Activated CD4-positive, alpha-beta T cell treated with anti-CD3 and anti-CD28 coated beads for 4 hours (primary cell): ENCODE data around the gene PPM1F.
"Not testable (repeated sequence)": the region's sequence is repeated elsewhere in the genome, so short reads cannot be mapped to it uniquely, and the experiment has no call there.

ENCODE experiments used
- DNase-seq, 2 donors: peaks; one replicate each; pipeline ENCODE4 v3.0.0-alpha.2; 2020

Gene PPM1F

DNA sequence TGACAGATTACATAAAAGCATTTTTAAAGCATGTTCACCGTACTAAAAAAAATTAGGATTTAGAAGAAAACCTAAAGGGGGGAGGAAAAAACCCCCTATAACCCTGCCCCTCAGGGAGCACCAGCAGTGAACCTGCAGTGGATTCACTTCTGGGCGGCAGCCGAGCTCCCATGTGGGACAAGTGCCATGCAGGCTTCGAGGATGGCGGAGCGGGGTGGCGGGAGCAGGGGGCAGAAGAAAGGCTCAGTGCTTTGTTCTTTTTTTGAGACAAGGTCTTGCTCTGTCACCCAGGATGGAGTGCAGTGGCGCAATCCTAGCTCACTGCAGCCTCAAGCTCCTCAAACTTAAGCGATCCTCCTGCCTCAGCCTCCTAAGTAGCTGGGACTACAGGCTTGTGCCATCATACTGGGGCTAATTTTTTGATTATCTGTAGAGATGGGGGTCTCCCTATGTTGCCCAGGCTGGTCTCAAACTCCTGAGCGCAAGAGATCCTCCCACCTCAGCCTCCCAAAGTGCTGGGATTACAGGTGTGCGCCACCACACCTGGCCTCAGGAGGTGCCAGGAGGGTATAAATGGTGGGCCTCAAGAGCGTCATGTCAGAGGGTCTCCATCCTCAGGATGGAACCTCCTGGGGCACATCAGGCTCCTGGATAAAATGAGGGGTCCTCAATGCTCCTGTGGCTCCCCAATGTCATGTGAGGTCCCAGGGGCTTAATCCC, 34.0 kb downstream of the PPM1F start:
- no peak for DNase-seq

GRCh38 chr22:21917959-21918261, 34.7 kb downstream of the PPM1F start:
- no peak for DNase-seq

- no peak for DNase-seq
Observed at GRCh38 chr22:21917181-21917958, 35.3 kb downstream of the PPM1F start.

DNA sequence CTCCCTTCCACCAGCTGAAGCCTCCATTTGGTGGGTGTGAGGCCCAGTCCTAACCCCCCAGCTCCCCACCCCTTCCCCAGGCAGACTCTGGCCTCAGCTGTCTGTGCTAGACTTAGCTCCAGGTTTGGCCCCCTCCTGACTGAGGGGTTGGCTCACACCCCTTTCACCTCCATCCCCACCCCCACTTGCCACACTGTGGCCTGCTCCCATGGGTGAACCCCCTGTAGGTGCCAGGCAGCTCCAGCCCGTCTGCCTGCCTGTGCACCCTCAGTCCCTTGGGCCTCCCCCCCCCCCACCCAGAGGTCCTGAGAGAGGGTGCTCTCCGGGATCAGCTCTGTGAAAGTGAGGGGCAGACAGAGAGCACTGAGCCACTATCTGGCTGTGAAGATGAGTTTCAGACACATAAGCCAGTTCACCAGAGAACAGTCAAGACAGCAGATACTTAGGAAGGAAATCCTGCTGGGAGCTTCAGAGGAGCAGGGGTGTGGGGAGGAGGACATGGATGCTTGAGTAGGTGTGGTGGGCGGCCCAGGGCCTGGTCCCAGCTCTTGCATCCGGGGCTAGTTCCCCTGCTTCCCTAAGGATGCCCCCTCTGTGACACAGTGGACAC, 36.2 kb downstream of the PPM1F start:
- DNase-seq: no peak

GRCh38 chr22:21915624-21916308, 36.9 kb downstream of the PPM1F start:
- DNase-seq: no peak

DNA sequence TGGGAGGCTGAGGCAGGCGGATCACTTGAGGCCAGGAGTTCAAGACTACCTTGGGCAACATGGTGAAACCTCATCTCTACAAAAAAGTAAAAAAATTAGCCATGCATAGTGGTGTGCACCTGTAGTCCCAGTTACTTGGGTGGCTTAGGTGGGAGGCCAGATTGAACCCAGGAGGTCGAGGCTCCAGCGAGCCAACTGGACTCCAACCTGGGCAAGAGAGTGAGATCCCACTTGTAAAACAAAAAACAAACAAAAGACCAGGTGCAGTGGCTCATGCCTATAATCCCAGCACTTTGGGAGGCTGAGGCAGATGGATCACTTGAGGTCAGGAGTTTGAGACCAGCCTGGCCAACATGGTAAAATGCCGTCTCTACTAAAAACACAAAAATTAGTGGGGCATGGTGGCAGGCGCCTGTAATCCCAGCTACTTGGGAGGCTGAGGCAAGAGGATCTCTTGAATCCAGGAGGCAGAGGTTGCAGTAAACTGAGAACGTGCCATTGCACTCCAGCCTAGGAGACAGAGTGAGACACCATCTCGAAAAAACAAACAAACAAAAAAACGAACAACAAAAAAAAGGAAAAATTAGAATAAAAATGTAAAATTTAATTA, 38.5 kb downstream of the PPM1F start:
- DNase-seq: not testable (repeated sequence)

DNA sequence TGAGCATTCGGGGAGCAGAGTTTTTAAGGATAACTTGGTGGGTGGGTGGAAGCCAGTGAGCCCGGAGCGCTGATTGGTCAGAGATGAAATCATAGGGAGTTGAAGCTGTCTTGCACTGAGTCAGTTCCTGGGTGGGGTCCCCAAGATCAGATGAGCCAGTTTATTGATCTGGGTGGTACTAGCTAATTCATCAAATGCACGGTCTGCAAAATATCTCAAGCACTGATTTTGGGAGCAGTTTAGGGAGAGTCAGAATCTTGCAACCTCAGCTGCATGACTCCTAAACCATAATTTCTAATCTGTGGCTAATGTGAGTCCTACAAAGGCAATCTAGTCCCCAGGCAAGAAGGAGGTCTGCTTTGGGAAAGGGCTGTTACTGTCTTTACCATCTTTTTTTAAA, 42.3 kb downstream of the PPM1F start:
- not testable (repeated sequence) for DNase-seq

DNA sequence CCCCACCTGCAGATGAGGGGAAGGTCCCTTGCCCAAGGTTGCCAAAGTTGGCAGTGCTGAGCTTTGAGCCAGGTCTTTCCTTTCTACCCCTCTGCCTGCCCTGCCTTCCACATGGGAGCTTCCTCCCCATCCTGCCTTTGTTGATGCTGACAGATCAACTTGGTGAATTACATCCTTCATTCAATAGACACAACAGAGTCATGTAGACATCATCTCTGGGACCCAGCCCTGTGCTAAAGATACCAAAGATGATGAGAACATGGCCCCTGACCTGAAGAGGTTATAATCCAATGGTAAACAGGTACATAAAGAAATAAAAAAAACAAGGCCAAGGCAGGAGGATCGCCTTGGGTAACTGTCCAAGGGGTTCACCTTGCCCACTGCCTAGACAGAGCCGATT, 42.8 kb downstream of the PPM1F start:
- no peak for DNase-seq

- DNase-seq: no peak
Observed at GRCh38 chr22:21907638-21908522, 44.8 kb downstream of the PPM1F start.

- not testable (repeated sequence) for DNase-seq
Observed at GRCh38 chr22:21905234-21905633, 47.4 kb downstream of the PPM1F start.

- no peak for DNase-seq
Observed at GRCh38 chr22:21904250-21904789, 48.3 kb downstream of the PPM1F start.

GRCh38 chr22:21903283-21903682, 49.4 kb downstream of the PPM1F start:
- DNase-seq: no peak

GRCh38 chr22:21902296-21903087, 50.2 kb downstream of the PPM1F start:
- no peak for DNase-seq

- no peak for DNase-seq
Observed at GRCh38 chr22:21898354-21898896, 54.2 kb downstream of the PPM1F start.

DNA sequence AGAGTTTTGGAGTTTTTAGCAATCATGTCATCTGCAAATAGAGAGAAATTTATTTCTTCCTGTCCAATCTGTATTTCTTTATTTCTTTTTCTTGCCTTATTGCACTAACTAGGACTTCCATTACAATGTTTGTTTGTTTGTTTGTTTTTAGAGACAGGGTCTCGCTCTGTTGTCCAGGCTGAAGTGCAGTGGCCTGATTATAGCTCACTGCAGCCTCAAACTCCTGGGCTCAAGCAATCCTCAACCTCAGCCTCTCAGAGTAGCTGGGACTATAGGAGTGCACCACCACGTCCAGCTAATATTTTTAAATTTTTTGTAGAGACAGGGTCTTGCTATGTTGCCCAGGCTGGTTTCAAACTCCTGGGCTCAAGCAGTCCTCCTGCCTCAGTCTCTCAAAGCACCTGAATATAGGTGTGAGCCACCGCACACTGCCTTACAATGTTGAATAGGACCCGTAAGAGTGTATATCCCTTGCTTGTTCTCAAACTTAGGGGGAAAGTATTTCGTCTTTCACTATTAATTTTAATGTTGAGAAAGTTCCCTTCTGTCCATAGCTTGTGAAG, 55.6 kb downstream of the PPM1F start:
- no peak for DNase-seq

DNA sequence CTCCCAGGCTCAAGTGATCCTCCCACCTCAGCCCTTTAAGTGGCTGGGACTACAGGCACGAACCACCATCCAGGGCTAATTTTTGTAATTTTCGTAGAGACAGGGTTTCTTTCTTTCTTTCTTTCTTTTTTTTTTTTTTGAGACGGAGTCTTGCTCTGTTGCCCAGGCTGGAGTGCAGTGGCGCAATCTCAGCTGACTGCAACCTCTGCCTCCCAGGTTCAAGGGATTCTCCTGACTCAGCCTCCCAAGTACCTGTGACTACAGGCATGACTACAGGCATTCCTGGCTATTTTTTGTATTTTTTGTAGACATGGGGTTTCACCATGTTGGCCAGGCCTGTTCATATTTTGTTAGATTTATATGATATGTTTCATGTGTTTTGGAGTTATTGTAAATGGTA, 56.4 kb downstream of the PPM1F start:
- DNase-seq: not testable (repeated sequence)

DNA sequence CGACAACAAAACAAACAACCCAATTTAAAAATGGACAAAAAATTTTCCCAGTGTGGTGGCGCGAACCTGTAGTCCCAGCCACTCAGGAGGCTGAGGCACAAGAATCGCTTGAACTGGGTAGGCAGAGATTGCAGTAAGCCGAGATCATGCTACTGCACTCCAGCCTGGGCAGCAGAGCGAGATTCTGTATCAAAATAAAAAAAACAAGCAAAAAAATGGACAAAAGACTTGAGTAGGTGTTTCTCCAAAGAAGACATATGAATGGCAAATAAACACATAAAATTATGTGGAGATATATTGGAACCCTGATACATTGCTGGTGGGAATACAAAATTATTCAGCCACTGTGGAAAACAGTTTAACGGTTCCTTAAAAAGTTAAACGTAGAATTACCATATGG, 57.8 kb downstream of the PPM1F start:
- no peak for DNase-seq

DNA sequence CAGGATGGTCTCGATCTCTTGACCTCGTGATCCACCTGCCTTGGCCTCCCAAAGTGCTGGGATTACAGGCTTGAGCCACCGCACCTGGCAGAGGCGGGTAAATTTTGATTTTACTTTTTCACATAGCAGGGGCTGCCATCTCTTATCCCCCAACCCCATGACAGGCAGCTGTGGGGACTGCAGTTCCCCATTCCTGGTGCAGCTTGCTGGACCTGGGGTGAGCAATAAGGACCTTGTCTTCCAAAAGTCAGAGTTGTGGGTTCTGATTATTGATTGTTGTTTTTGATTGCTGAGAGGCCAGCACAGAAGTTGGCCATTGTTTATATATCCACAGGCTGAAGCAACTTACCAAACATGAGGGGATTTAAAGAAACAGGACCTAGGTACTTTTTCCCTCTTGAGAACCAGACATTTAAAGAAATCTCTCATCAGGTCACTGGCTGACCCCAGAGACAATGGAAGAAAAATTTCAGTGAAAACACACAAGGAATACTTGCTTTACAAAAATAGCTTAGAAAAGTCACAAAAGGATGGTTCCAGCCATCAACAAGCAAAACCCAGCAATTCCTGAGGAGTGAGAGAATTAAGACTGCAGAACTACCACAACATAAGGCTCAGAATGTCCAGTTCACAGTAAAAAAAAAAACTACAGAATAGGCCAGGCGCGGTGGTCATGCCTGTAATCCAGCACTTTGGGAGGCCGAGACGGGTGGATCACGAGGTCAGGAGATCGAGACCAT, 63.2 kb downstream of the PPM1F start:
- DNase-seq: no peak

GRCh38 chr22:21887841-21888240, 64.8 kb downstream of the PPM1F start:
- DNase-seq: no peak

GRCh38 chr22:21883930-21884329, 68.7 kb downstream of the PPM1F start:
- not testable (repeated sequence) for DNase-seq
